SIG-M5 treated with dmso at 0.1 percent for 504 hours (cell line): ENCODE measurements around the gene AHDC1.
"Not testable (repeated sequence)": the region's sequence is repeated elsewhere in the genome, so short reads cannot be mapped to it uniquely, and the experiment has no call there.

Source experiments
- DNase-seq: peaks from one replicate; lab custom pipeline; 2025; ENCODE audit not compliant: unreplicated experiment; lab: John Stamatoyannopoulos, UW

AHDC1 gene

GRCh38 chr1:27603681-27604578 lies at the start of gene AHDC1:
Gene AHDC1 (minus strand): TSS chr1:27604144. CDS start chr1:27552115, 52,029 bp downstream.
- peak; percentile 75 for DNase-seq

GRCh38 chr1:27652111-27652864 lies 48.3 kb upstream of the AHDC1 start:
- no peak for DNase-seq

- no peak for DNase-seq
Observed at GRCh38 chr1:27650539-27651175, 46.7 kb upstream of the AHDC1 start.

- DNase-seq, result no peak
Observed at GRCh38 chr1:27650171-27650538, 46.2 kb upstream of the AHDC1 start.

GRCh38 chr1:27649306-27649635 lies 45.3 kb upstream of the AHDC1 start:
- DNase-seq, result no peak

GRCh38 chr1:27648602-27649305 lies 44.8 kb upstream of the AHDC1 start:
- no peak for DNase-seq

- DNase-seq, result no peak
Observed at GRCh38 chr1:27647328-27647727, 43.4 kb upstream of the AHDC1 start.

- no peak for DNase-seq
Observed at GRCh38 chr1:27646676-27647075, 42.7 kb upstream of the AHDC1 start.

GRCh38 chr1:27645071-27645415 lies 41.1 kb upstream of the AHDC1 start:
- DNase-seq, result no peak

- no peak for DNase-seq
Observed at GRCh38 chr1:27644369-27645070, 40.6 kb upstream of the AHDC1 start.

GRCh38 chr1:27643600-27644368 lies 39.8 kb upstream of the AHDC1 start:
- peak; percentile 40 for DNase-seq

GRCh38 chr1:27640514-27640913 lies 36.6 kb upstream of the AHDC1 start:
- DNase-seq, result not testable (repeated sequence)

- DNase-seq, result no peak
Observed at GRCh38 chr1:27638805-27639204, 34.9 kb upstream of the AHDC1 start.

GRCh38 chr1:27638047-27638734 lies 34.2 kb upstream of the AHDC1 start:
- no peak for DNase-seq

GRCh38 chr1:27635396-27636142 lies 31.6 kb upstream of the AHDC1 start:
- no peak for DNase-seq

GRCh38 chr1:27634985-27635367 lies 31.0 kb upstream of the AHDC1 start, which contains the start of gene FGR:
Gene FGR (minus strand): TSS chr1:27635185. CDS start chr1:27623916, 11,269 bp downstream.
- DNase-seq, result no peak

GRCh38 chr1:27634177-27634984 lies 30.4 kb upstream of the AHDC1 start:
- no peak for DNase-seq
